Measurements from ENCODE around the gene TULP3. TPM values are rescaled to one million over a fixed set of nuclear protein-coding genes. Genes with fewer than 3 reads are reported as not detected.
"Not testable (repeated sequence)": the region's sequence is repeated elsewhere in the genome, so short reads cannot be mapped to it uniquely, and the experiment has no call there.

The TULP3 gene
- total RNA-seq, 2 donors from 2014 or later = 9.3 to 10.2 TPM

GRCh38 chr12:2860170-2860569 is 30.5 kb upstream of the TULP3 start:
- peak overlapping the region; percentile 61 for H3K27ac Mint-ChIP-seq
- no peak for ATAC-seq (replicated peaks)
- no peaks in the 10 kb centered on the region for H3K9me3 Mint-ChIP-seq
- peaks cover 71% of the 10 kb centered on the region for H3K36me3 Mint-ChIP-seq (ENCODE audit: low read depth)
- H3K4me1 Mint-ChIP-seq = no peaks in the 10 kb centered on the region
- no peak overlapping the region for H3K4me3 Mint-ChIP-seq
- no peaks in the 10 kb centered on the region for H3K27me3 Mint-ChIP-seq

GRCh38 chr12:2862876-2863275 is 27.8 kb upstream of the TULP3 start:
- no peaks in the 10 kb centered on the region for H3K9me3 Mint-ChIP-seq
- H3K27ac Mint-ChIP-seq = no peak overlapping the region
- peaks cover 92% of the 10 kb centered on the region for H3K36me3 Mint-ChIP-seq (ENCODE audit: low read depth)
- no peaks in the 10 kb centered on the region for H3K4me1 Mint-ChIP-seq
- ATAC-seq (replicated peaks) = no peak
- no peak overlapping the region for H3K4me3 Mint-ChIP-seq
- H3K27me3 Mint-ChIP-seq = no peaks in the 10 kb centered on the region

GRCh38 chr12:2863402-2863801 is 27.3 kb upstream of the TULP3 start:
- H3K27ac Mint-ChIP-seq; ATAC-seq (replicated peaks); H3K9me3 Mint-ChIP-seq; H3K4me3 Mint-ChIP-seq; H3K4me1 Mint-ChIP-seq; H3K27me3 Mint-ChIP-seq: not testable (repeated sequence)
- peaks cover 92% of the 10 kb centered on the region for H3K36me3 Mint-ChIP-seq (ENCODE audit: low read depth)

- Mint-ChIP-seq H3K9me3 (no peaks in the 10 kb centered on the region), H3K27me3 (no peaks in the 10 kb centered on the region), H3K4me3 (no peak overlapping the region), H3K27ac (peak overlapping the region; percentile 42), H3K36me3 (ENCODE audit: low read depth) (peaks cover 93% of the 10 kb centered on the region), H3K4me1 (peaks cover 5% of the 10 kb centered on the region)
- no peak for ATAC-seq (replicated peaks)
Measured at GRCh38 chr12:2864198-2864597, 26.5 kb upstream of the TULP3 start.

GRCh38 chr12:2868986-2869632 is 21.6 kb upstream of the TULP3 start:
- H3K36me3 Mint-ChIP-seq (ENCODE audit: low read depth) = peaks cover 83% of the 10 kb centered on the region
- not testable (repeated sequence) for H3K27me3 Mint-ChIP-seq; H3K4me1 Mint-ChIP-seq; ATAC-seq (replicated peaks); H3K9me3 Mint-ChIP-seq
- H3K4me3 Mint-ChIP-seq = peak overlapping the region; percentile 63
- H3K27ac Mint-ChIP-seq = peak overlapping the region; percentile 88

GRCh38 chr12:2876431-2877046 is 14.2 kb upstream of the TULP3 start:
- peak overlapping the region; percentile 80 for H3K27ac Mint-ChIP-seq
- peak; percentile 61 for ATAC-seq (replicated peaks)
- no peaks in the 10 kb centered on the region for H3K27me3 Mint-ChIP-seq
- H3K9me3 Mint-ChIP-seq = no peaks in the 10 kb centered on the region
- peaks cover 66% of the 10 kb centered on the region for H3K36me3 Mint-ChIP-seq (ENCODE audit: low read depth)
- peaks cover 20% of the 10 kb centered on the region for H3K4me1 Mint-ChIP-seq
- H3K4me3 Mint-ChIP-seq = peak overlapping the region; percentile 91

GRCh38 chr12:2877047-2877952 is 13.4 kb upstream of the TULP3 start, which contains the start of the genes FOXM1 and RHNO1:
Gene FOXM1 (minus strand): TSS chr12:2877174. CDS start chr12:2874478, 2,696 bp downstream.
Gene RHNO1 (plus strand): TSS chr12:2877223. CDS start chr12:2885367, 8,144 bp downstream.
- no peaks in the 10 kb centered on the region for H3K9me3 Mint-ChIP-seq
- peak; percentile 79 for ATAC-seq (replicated peaks)
- no peaks in the 10 kb centered on the region for H3K27me3 Mint-ChIP-seq
- peaks cover 26% of the 10 kb centered on the region for H3K4me1 Mint-ChIP-seq
- H3K36me3 Mint-ChIP-seq (ENCODE audit: low read depth) = peaks cover 64% of the 10 kb centered on the region
- H3K27ac Mint-ChIP-seq = peak within 1 kb of the TSS; percentile 90
- H3K4me3 Mint-ChIP-seq = peak within 1 kb of the TSS; percentile 91

- Mint-ChIP-seq H3K4me3 (peak overlapping the region; percentile 91), H3K27ac (peak overlapping the region; percentile 90), H3K27me3 (no peaks in the 10 kb centered on the region), H3K36me3 (ENCODE audit: low read depth) (peaks cover 62% of the 10 kb centered on the region), H3K4me1 (peaks cover 26% of the 10 kb centered on the region), H3K9me3 (no peaks in the 10 kb centered on the region)
- ATAC-seq (replicated peaks) = peak; percentile 17
Measured at GRCh38 chr12:2877953-2878732, 12.5 kb upstream of the TULP3 start.

GRCh38 chr12:2879853-2880252 is 10.8 kb upstream of the TULP3 start:
- Mint-ChIP-seq H3K27ac (peak overlapping the region; percentile 90), H3K9me3 (no peaks in the 10 kb centered on the region), H3K4me1 (peaks cover 29% of the 10 kb centered on the region), H3K27me3 (no peaks in the 10 kb centered on the region), H3K36me3 (ENCODE audit: low read depth) (peaks cover 62% of the 10 kb centered on the region), H3K4me3 (peak overlapping the region; percentile 91)
- ATAC-seq (replicated peaks) = peak; percentile 39

GRCh38 chr12:2884810-2885209 is 5.9 kb upstream of the TULP3 start:
- peaks cover 17% of the 10 kb centered on the region for H3K4me1 Mint-ChIP-seq
- no peak overlapping the region for H3K4me3 Mint-ChIP-seq
- H3K9me3 Mint-ChIP-seq = no peaks in the 10 kb centered on the region
- no peak for ATAC-seq (replicated peaks)
- H3K27me3 Mint-ChIP-seq = no peaks in the 10 kb centered on the region
- no peak overlapping the region for H3K27ac Mint-ChIP-seq
- H3K36me3 Mint-ChIP-seq (ENCODE audit: low read depth) = peaks cover 68% of the 10 kb centered on the region

GRCh38 chr12:2886768-2887450 is 3.8 kb upstream of the TULP3 start:
- H3K4me3 Mint-ChIP-seq = no peak overlapping the region
- H3K4me1 Mint-ChIP-seq = peaks cover 19% of the 10 kb centered on the region

GRCh38 chr12:2890001-2890387 is 697 bp upstream of the TULP3 start:
- Mint-ChIP-seq H3K4me1 (peaks cover 11% of the 10 kb centered on the region), H3K27ac (peak overlapping the region; percentile 89)

More at GRCh38 chr12:2886768-2887450, 3.8 kb upstream of the TULP3 start:
- peaks cover 67% of the 10 kb centered on the region for H3K36me3 Mint-ChIP-seq (ENCODE audit: low read depth)
- H3K9me3 Mint-ChIP-seq = no peaks in the 10 kb centered on the region
- no peak for ATAC-seq (replicated peaks)
- no peak overlapping the region for H3K27ac Mint-ChIP-seq
- no peaks in the 10 kb centered on the region for H3K27me3 Mint-ChIP-seq

GRCh38 chr12:2891240-2892053 is 756 bp downstream of the TULP3 start:
- H3K36me3 Mint-ChIP-seq (ENCODE audit: low read depth) = peaks cover 32% of the 10 kb centered on the region
- peaks cover 11% of the 10 kb centered on the region for H3K4me1 Mint-ChIP-seq
- peak overlapping the region; percentile 89 for H3K27ac Mint-ChIP-seq
- no peaks in the 10 kb centered on the region for H3K27me3 Mint-ChIP-seq
- ATAC-seq (replicated peaks) = peak; percentile 20
- H3K9me3 Mint-ChIP-seq = no peaks in the 10 kb centered on the region
- peak overlapping the region; percentile 82 for H3K4me3 Mint-ChIP-seq

More at GRCh38 chr12:2890001-2890387, 697 bp upstream of the TULP3 start:
- Mint-ChIP-seq H3K36me3 (ENCODE audit: low read depth) (peaks cover 47% of the 10 kb centered on the region), H3K9me3 (no peaks in the 10 kb centered on the region), H3K27me3 (no peaks in the 10 kb centered on the region), H3K4me3 (peak overlapping the region; percentile 82)
- no peak for ATAC-seq (replicated peaks)
